Esophagus squamous epithelium (tissue), 5 donors: ENCODE data around the gene BANP. TPM values are rescaled to one million over a fixed set of nuclear protein-coding genes. Genes with fewer than 3 reads are reported as not detected.
"Not testable (repeated sequence)": the region's sequence is repeated elsewhere in the genome, so short reads cannot be mapped to it uniquely, and the experiment has no call there.

Experiments used
- DNase-seq: peaks from one replicate; lab custom pipeline; 2025; lab: John Stamatoyannopoulos, UW
- H3K27ac ChIP-seq, 4 donors: fragments of 200-600 bp; sonication (generic); one replicate each; pipeline ENCODE4 v1.5.1; 2016 to 2019; ENCODE audit warnings: mild to moderate bottlenecking in 1 of 4
- H3K27me3 ChIP-seq, 4 donors: fragments of 200-600 bp; sonication (generic); 1 replicate in 3 of 4; 2 replicates in 1 of 4; pipeline versions ENCODE4 v1.5.1 to v1.6.0; 2017 to 2021; ENCODE audit warnings: antibody characterized with exemption in 1 of 4
- H3K36me3 ChIP-seq, 3 donors: fragments of 200-600 bp; sonication (generic); one replicate each; pipeline ENCODE4 v1.5.1; 2016 to 2019
- H3K4me1 ChIP-seq, 3 donors: fragments of 200-600 bp; sonication (generic); one replicate each; pipeline ENCODE4 v1.5.1; 2017 to 2019
- H3K4me3 ChIP-seq, 4 donors: fragments of 200-600 bp; sonication (generic); 1 replicate in 3 of 4; 2 replicates in 1 of 4; pipeline ENCODE4 v1.5.1; 2016 to 2019; ENCODE audit warnings: mild to moderate bottlenecking in 2 of 4, moderate library complexity in 1 of 4
- H3K9me3 ChIP-seq, 3 donors: fragments of 200-600 bp; sonication (generic); one replicate each; pipeline ENCODE4 v1.5.1; 2016 to 2019
- CTCF ChIP-seq, 6 experiments: fragments of 450-650 bp in 4 of 6; fragments of 200-600 bp in 2 of 6; sonication (generic) in 2 of 6; IDR thresholded peaks; one replicate each; pipeline ENCODE4 v1.5.1; 2016 to 2019; ENCODE audit warnings: antibody characterized with exemption in 6 of 6, mild to moderate bottlenecking in 4 of 6, moderate library complexity in 4 of 6
- POLR2A ChIP-seq, 4 donors: fragments of 450-650 bp; IDR thresholded peaks; one replicate each; pipeline ENCODE4 v1.6.1; 2017; ENCODE audit warnings: antibody characterized with exemption in 4 of 4, mild to moderate bottlenecking in 4 of 4, moderate library complexity in 3 of 4
- WGBS, 2 donors: methylation state at CpG; one replicate each; pipeline ENCODE4 v1.1.5; 2018; 5-methylcytosine and 5-hydroxymethylcytosine counted together
- intact Hi-C: fragments of 100-400 bp; cut with DNase I; formaldehyde crosslinking; loops from one replicate; pipeline ENCODE4 v1.15.0; 2022
- total RNA-seq, 4 donors: library from RNA; depleted of rRNA; stranded (reverse); fragments of >200 nt; gene quantifications; one replicate each; pipeline ENCODE4 v1.1.0, GENCODE V29; 2016
- donor health status: DM: yes; HTN: yes; CAD: no.

BANP gene
- total RNA-seq, 4 donors from 2014 or later, result 13.8 to 19.9 (median 14.1) TPM

DNA sequence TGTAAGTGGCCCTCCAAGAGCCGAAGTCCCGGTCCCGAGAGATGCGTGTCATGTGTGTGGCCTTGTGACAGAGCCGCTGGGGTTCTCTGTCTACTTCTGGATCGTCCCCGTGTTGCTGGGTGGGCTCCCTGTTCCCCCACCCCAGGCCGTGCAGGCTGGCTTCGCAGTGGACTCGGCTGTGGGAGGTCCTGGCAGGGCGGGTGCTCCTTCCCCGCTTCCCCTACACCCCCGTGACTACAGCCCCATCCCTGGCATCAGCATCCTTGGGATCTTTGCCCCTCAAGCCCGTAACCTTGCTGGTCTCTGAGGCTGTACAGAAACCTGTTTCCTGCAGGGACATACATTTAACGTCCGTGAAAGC, 136.3 kb downstream of the BANP start:
- H3K27me3 ChIP-seq, result peaks cover 0 to 62% (median 0%) of the 10 kb centered on the region in 4 donors
- WGBS, 2 donors, result 70 to 76% methylated on average over 12 to 16 of the region's 16 CpGs
- H3K36me3 ChIP-seq, result peaks cover 0 to 4% (median 0%) of the 10 kb centered on the region in 3 donors
- peaks cover 0 to 25% (median 0%) of the 10 kb centered on the region in 3 donors for H3K4me1 ChIP-seq
- H3K9me3 ChIP-seq, result no peaks in the 10 kb centered on the region
- intact Hi-C loops, result no loop called here
- H3K4me3 ChIP-seq, result peak overlapping the region in 1 of 4 donors; percentile 23
- TF ChIP-seq CTCF (IDR thresholded peaks at IDR 0.05) (no peak), POLR2A (IDR thresholded peaks at IDR 0.05) (no peak)
- H3K27ac ChIP-seq, result peak overlapping the region in 2 of 4 donors; percentile 47 to 65
- no peak for DNase-seq

DNA sequence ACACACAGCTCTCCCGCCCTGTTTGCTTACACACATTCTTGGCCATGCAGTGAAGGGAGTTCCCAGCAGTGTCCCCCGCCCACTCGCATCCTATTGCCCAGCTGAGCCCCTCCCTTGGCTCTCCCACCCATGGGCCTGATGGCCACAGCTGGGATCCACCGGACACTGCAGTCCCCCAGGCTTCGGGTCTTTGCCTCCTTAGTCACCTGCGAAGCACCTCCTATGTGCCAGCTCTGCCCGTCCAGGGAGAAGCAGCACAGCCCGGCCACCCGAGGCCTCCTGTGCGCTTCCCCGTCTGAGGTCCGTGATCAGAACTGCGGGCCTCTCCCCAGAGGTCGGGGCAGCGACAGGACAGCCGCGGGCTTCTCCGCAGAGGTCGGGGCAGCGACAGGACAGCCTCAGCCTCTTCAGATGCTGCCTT, 136.9 kb downstream of the BANP start:
- Histone ChIP-seq H3K27me3 (peaks cover 0 to 69% (median 0%) of the 10 kb centered on the region in 4 donors), H3K9me3 (no peaks in the 10 kb centered on the region), H3K27ac (peak overlapping the region in 3 of 4 donors; percentile 45 to 65 (median 47)), H3K4me3 (no peak overlapping the region), H3K4me1 (peaks cover 0 to 28% (median 0%) of the 10 kb centered on the region in 3 donors), H3K36me3 (no peaks in the 10 kb centered on the region)
- intact Hi-C loops, result no loop called here
- TF ChIP-seq POLR2A (IDR thresholded peaks at IDR 0.05), result no peak
- no peak for TF ChIP-seq CTCF (IDR thresholded peaks at IDR 0.05)
- 50 to 84% methylated on average over 3 to 5 of the region's 20 CpGs for WGBS, 2 donors
- DNase-seq, result no peak

DNA sequence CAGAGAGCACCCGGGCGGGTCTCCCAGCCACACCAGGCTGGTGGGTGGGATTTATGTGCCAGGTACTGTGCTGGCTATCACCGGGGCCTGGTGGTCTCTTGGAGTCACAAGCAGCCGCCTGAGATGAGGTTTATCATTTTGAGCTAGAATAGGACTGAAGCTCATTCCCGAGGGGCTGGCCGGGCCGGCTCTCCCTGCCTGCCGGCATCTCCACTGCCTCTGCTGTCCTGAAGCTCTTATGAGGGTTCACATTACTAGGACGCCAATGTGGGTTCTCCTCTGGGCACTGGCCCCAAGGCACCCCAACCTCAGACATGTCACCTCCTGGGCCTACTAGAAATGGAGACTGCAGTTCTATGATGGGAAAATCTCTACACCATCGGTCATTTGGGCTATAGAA, 137.4 kb downstream of the BANP start:
- H3K36me3 ChIP-seq, intact Hi-C loops, DNase-seq, H3K4me3 ChIP-seq, H3K9me3 ChIP-seq: not testable (repeated sequence)
- Histone ChIP-seq H3K27me3 (peaks cover 0 to 71% (median 0%) of the 10 kb centered on the region in 4 donors), H3K4me1 (peaks cover 0 to 28% (median 0%) of the 10 kb centered on the region in 3 donors), H3K27ac (peak overlapping the region in 2 of 4 donors; percentile 47 to 65)
- WGBS, 2 donors, result 27 to 80% methylated on average over 1 to 3 of the region's 10 CpGs

- peaks cover 0 to 28% (median 0%) of the 10 kb centered on the region in 3 donors for H3K4me1 ChIP-seq
- H3K27me3 ChIP-seq, result peaks cover 0 to 76% (median 0%) of the 10 kb centered on the region in 4 donors
- intact Hi-C loops, H3K4me3 ChIP-seq, H3K36me3 ChIP-seq, H3K9me3 ChIP-seq, DNase-seq: not testable (repeated sequence)
- peak overlapping the region in 2 of 4 donors; percentile 44 to 47 for H3K27ac ChIP-seq
- 83% methylated on average over 6 of the region's 15 CpGs; no CpG with 5 or more reads in 1 of the 2 donors for WGBS, 2 donors
Measured at GRCh38 chr16:88089071-88089470, 137.8 kb downstream of the BANP start.

DNA sequence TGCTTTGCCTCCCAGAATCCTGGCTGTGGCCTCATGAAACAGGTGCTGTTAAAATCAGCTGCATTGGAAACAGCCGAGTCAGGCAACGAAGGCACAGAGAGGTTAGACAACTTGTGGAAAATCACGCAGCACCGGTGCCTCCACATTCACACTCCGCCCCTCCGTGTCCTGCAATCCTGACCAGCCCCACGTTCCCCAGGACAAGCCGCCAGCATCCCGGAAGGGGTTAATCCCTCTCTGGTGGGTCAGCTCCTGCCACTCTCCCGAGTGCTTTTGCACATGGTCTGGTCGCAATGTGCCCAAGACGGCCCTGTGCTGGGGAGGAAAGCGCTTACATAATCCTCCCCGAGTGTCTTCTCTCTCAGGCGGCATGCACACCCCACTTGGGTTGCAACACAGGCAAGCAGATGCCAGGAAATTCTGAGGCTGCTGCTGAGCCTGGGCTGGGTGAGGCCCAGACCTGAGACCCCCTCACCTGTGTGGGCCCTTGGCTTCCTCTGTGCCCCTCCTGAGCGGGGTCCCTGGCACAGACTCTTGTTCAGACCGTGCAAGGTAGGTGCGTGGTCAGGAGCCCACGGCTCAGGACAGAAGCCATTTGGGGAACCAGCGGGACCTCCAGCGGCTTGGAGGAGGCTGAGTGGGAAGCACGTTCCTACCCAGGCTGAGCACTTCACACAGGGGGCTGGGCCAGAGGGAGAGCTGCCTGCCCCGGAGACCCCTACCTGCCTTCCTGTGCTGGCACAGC, 138.6 kb downstream of the BANP start:
- WGBS, 2 donors, result 66 to 81% methylated on average over 5 to 10 of the region's 23 CpGs
- H3K4me3 ChIP-seq, H3K36me3 ChIP-seq, intact Hi-C loops, DNase-seq, H3K9me3 ChIP-seq: not testable (repeated sequence)
- H3K4me1 ChIP-seq, result peaks cover 0 to 28% (median 0%) of the 10 kb centered on the region in 3 donors
- H3K27me3 ChIP-seq, result peaks cover 0 to 80% (median 0%) of the 10 kb centered on the region in 4 donors
- peak overlapping the region in 3 of 4 donors; percentile 33 to 51 (median 38) for H3K27ac ChIP-seq

GRCh38 chr16:88090377-88091175, 139.3 kb downstream of the BANP start:
- H3K9me3 ChIP-seq, H3K36me3 ChIP-seq, DNase-seq, H3K4me3 ChIP-seq, intact Hi-C loops: not testable (repeated sequence)
- Histone ChIP-seq H3K27ac (peak overlapping the region in 3 of 4 donors; percentile 33 to 51 (median 38)), H3K4me1 (peaks cover 0 to 28% (median 0%) of the 10 kb centered on the region in 3 donors), H3K27me3 (peaks cover 0 to 80% (median 0%) of the 10 kb centered on the region in 4 donors)
- 57 to 90% methylated on average over 4 to 6 of the region's 38 CpGs for WGBS, 2 donors

GRCh38 chr16:88091221-88091971, 140.2 kb downstream of the BANP start:
- H3K9me3 ChIP-seq, H3K36me3 ChIP-seq, H3K4me3 ChIP-seq, DNase-seq, intact Hi-C loops: not testable (repeated sequence)
- peak overlapping the region in 2 of 4 donors; percentile 47 to 50 for H3K27ac ChIP-seq
- H3K27me3 ChIP-seq, result peaks cover 0 to 78% (median 0%) of the 10 kb centered on the region in 4 donors
- WGBS, 2 donors, result 60% methylated on average over 2 of the region's 35 CpGs; no CpG with 5 or more reads in 1 of the 2 donors
- peaks cover 0 to 28% (median 0%) of the 10 kb centered on the region in 3 donors for H3K4me1 ChIP-seq

DNA sequence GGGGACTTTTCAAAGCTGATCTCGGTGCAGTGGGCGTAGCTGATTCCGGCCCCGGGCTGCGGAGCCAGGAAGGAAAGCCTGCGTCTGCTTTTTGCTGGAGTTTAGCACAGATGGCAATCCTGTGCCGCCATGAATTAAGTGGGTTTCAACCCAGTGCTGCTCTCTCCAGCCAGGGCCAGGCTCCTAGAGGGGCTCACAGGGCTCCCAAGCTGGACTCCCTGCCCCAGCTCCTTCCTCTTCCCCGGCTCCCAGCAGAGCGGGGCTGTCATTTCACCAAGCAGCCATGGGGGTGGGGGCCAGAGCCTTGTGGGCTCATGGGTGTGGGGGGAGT, 140.7 kb downstream of the BANP start:
- H3K4me3 ChIP-seq, DNase-seq, H3K36me3 ChIP-seq, H3K9me3 ChIP-seq, intact Hi-C loops: not testable (repeated sequence)
- Histone ChIP-seq H3K4me1 (peaks cover 0 to 25% (median 0%) of the 10 kb centered on the region in 3 donors), H3K27ac (peak overlapping the region in 2 of 4 donors; percentile 47 to 50), H3K27me3 (peaks cover 0 to 72% (median 0%) of the 10 kb centered on the region in 4 donors)
- no CpG with 5 or more reads among the region's 9 CpGs for WGBS, 2 donors

DNA sequence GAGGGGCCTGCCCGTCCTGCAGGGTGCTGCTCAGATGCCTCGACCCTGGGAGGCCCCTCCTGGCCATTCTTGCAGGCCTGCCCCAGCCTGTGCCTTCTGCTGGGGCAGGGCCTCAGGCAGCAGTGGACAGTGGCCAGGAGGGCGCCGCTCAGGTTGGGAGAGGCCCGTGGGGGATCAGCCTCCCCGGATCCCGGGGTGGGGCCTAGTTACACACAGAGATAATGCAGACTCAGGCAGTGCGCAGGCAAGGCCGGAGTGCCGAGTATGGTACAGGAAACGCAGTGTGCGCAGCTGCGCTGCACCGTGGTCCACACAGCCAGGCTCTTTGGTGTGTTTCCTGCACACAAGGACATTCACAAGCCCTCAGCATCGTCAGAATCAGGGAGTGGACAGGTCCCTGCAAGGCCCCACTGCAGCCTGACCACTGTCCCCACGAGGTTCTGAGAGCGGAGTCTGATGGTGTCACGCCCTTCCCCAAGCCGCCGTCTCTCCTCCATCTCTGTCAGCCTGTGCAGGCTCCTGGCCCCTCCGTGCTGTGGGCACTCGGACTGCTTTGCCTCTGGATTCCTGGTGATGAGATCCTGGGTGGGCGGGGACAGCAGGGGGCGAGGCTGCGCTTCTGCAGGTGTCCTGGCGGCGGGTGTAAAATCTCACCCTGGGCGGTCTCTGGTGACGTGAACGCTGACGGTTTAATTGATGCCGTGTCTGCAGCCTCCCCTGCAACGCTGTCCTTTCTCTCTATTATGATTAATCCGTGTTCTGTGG, 141.7 kb downstream of the BANP start:
- H3K27ac ChIP-seq, H3K4me3 ChIP-seq, H3K36me3 ChIP-seq, intact Hi-C loops, DNase-seq: not testable (repeated sequence)
- 44 to 60% methylated on average over 6 to 8 of the region's 34 CpGs for WGBS, 2 donors
- Histone ChIP-seq H3K9me3 (peaks cover 0 to 16% (median 8%) of the 10 kb centered on the region in 3 donors), H3K4me1 (peaks cover 0 to 25% (median 0%) of the 10 kb centered on the region in 3 donors), H3K27me3 (peaks cover 0 to 62% (median 0%) of the 10 kb centered on the region in 4 donors)
